T-helper 1 cell treated with Interleukin-12 subunit alpha and Interleukin-12 subunit beta and Interleukin-4 antibody, amounts not matched to agents 30 μg/mL and 1 μg/mL, for 36 hours (primary cell): ENCODE measurements around the gene ADGRB3.

ENCODE experiments used
- H3K27ac Mint-ChIP-seq: one replicate; pipeline ENCODE4 v1.8.0; 2021; ENCODE audit warnings: mild to moderate bottlenecking, mixed read lengths
- H3K27me3 Mint-ChIP-seq: one replicate; pipeline ENCODE4 v1.8.0; 2021; ENCODE audit warnings: low read depth, mixed read lengths
- H3K36me3 Mint-ChIP-seq: one replicate; pipeline ENCODE4 v1.8.0; 2021; ENCODE audit warnings: low read depth, mixed read lengths
- H3K4me1 Mint-ChIP-seq: one replicate; pipeline ENCODE4 v1.8.0; 2021; ENCODE audit warnings: low read depth, mixed read lengths
- H3K4me3 Mint-ChIP-seq: one replicate; pipeline ENCODE4 v1.8.0; 2021; ENCODE audit warnings: mild to moderate bottlenecking, moderate library complexity, mixed read lengths
- H3K9me3 Mint-ChIP-seq: one replicate; pipeline ENCODE4 v1.8.0; 2021; ENCODE audit warnings: mixed read lengths

ADGRB3 gene

DNA sequence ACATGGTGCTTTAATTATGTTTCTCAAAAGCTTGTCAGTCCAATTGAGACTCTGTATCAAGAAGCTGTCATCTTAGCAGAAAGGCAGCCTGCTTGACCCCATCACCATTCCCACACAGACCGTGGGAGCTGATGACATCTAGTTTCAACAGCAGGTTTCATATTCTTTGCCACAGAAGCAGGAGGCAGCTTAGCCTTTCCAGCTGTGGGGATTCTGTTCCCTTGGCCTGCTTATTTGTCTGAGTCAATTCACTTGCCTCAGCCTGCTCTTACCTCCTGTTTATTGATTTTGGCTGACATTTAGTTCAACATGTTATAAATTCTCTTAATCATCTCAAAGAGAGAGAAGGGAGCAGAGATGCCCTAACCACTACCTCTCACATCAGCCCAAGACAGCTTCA lies 527.7 kb downstream of the ADGRB3 start:
- Mint-ChIP-seq H3K27me3 (no peaks in the 10 kb centered on the region), H3K27ac (no peak overlapping the region), H3K4me1 (no peaks in the 10 kb centered on the region), H3K36me3 (no peaks in the 10 kb centered on the region), H3K9me3 (no peaks in the 10 kb centered on the region), H3K4me3 (no peak overlapping the region)

DNA sequence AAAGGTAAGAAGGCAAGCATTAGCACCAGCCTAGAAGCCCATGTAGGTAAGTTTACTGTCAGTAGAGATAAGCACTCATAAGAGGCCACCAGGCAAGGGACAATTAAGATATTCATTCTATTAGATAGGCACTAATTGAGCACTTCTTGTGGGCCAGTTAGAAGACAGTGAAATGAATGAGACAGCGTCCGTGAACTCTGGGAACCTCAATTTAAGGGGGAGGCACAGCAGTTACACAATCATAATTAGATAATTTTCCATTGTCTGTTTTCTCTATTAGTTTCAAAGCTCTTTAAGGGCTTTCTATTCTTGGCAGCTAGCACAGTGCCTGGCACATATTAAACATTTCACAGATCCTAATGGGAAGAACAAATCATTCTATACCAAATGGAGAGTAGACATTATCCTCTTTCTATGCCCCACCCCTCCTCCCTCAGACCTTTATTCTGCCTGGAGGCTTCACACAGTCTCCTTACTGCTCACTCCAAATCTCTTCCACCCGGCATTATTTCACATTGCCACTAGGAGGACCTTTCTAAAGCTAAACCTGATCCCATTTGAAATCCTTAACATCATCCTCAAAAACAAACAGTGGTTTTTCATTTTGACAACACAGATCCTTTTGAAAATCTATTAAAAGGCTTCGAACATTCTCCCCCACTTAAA lies 529.6 kb downstream of the ADGRB3 start:
- Mint-ChIP-seq H3K27me3 (no peaks in the 10 kb centered on the region), H3K9me3 (no peaks in the 10 kb centered on the region), H3K4me1 (no peaks in the 10 kb centered on the region), H3K27ac (no peak overlapping the region), H3K36me3 (no peaks in the 10 kb centered on the region), H3K4me3 (no peak overlapping the region)

DNA sequence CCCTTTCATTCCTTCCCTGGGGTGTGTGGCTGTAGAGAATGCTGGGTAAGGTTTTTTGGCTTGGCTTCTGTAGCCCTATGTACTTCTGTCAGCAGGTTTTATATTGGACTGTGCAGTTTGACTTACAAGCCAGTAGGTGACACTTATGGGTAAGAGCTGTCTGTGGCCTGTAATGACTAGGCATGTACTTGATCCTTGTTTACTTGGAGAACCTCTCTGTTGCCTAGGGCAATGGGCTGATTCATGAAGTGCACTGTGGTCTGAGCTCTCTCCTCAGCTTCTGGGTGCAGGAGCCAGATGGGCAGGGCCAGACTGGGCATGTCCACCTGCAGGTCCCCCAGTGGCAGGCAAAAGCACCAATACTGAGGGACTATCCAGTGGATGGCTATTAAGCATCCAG lies 544.6 kb downstream of the ADGRB3 start:
- Mint-ChIP-seq H3K27me3 (no peaks in the 10 kb centered on the region), H3K9me3 (no peaks in the 10 kb centered on the region), H3K4me1 (no peaks in the 10 kb centered on the region), H3K27ac (no peak overlapping the region), H3K36me3 (no peaks in the 10 kb centered on the region), H3K4me3 (no peak overlapping the region)

DNA sequence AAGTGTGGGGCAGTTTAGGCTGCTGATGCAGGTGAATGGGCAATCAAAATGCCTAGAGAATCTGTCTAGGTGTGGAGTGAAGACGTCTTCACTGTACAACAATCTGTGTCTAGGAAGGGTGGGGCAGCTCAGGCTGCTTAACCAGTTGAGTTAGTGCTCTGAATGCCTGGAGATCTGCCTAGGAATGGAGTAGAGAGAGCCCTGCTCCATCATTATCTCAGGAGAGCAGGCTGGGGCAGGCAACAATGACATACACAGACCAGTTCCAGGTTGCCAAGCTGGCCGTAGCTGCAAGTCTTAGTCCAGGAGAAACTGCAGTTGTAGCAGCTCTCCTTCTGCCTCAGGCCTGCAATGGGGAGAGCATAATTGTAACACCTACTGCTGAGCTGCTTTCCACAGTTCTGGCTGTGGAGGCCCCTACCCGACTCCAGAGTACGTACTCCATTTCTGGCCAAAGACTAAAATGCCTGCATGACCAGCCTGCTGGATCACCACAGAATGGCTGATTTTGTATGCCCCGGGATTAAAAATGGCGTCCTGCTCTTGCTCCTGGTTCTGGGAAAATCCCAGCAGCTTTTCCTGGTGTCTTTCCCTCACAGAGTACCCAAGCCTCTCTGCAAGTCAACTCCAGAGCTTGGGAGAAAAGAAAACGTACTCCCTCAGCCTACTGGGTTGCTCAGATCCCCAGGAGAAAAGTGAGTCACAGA lies 545.4 kb downstream of the ADGRB3 start:
- H3K4me3 Mint-ChIP-seq: no peak overlapping the region
- H3K9me3 Mint-ChIP-seq: no peaks in the 10 kb centered on the region
- no peaks in the 10 kb centered on the region for H3K36me3 Mint-ChIP-seq
- no peaks in the 10 kb centered on the region for H3K4me1 Mint-ChIP-seq
- no peak overlapping the region for H3K27ac Mint-ChIP-seq
- H3K27me3 Mint-ChIP-seq: no peaks in the 10 kb centered on the region

DNA sequence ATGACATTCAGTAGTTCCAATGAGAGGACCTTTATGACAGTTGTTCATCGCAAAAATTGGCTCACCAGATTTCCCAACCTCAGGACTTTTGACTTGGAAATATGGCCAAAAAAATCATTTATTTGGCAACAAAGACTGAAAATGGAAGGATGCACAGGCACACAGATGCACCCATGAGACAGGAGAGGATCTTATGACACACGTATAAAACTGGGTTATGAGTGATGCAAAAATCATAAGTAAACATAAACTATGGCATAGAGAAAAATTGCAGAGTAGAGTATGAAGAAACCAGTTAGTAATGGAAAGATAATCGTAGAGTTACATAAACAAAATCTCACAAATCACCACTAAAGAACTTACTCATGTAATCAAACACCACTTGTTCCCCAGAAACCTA lies 546.9 kb downstream of the ADGRB3 start:
- no peak overlapping the region for H3K27ac Mint-ChIP-seq
- no peak overlapping the region for H3K4me3 Mint-ChIP-seq

DNA sequence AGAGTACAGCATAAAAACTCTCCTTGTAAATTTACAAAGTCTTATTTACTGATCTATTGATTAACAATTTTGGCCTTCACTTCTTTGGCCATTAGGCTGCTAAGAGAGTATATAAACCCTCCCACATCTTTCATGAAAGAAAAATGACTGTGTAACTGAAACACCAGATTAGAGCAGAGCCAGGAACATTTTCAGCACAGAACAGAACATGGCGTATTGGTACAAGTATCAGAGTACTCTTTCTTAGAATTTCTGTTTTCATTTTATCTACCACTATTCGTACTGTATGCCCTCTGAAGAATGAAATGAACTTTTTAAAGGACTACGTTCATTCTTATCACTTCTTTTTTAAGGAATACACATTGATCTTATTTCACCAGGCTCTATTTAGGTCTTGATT lies 550.2 kb downstream of the ADGRB3 start:
- Mint-ChIP-seq H3K36me3 (no peaks in the 10 kb centered on the region), H3K4me1 (no peaks in the 10 kb centered on the region), H3K27ac (no peak overlapping the region), H3K9me3 (no peaks in the 10 kb centered on the region), H3K27me3 (no peaks in the 10 kb centered on the region), H3K4me3 (no peak overlapping the region)

More for the DNA sequence above, 546.9 kb downstream of the ADGRB3 start:
- no peaks in the 10 kb centered on the region for H3K36me3 Mint-ChIP-seq
- no peaks in the 10 kb centered on the region for H3K27me3 Mint-ChIP-seq
- H3K9me3 Mint-ChIP-seq: no peaks in the 10 kb centered on the region
- no peaks in the 10 kb centered on the region for H3K4me1 Mint-ChIP-seq

DNA sequence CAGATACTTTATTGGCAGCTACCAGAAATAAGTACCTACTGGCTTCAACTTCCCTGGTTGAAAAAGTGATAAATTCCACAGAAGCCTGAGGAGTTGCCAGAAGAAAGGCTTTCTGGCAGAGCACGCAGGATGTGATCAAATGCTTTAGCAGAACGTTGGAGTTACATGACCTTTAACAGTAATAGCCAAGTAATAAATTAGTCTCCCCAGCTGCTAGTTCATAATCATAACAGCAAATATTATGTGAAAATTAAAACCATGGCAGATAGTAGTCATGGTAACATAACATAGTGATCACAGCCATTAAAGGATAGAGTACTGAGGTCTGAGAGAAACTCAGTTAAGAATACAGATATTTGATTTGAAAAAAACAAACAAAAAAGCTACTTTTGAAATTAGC lies 567.7 kb downstream of the ADGRB3 start:
- Mint-ChIP-seq H3K36me3 (no peaks in the 10 kb centered on the region), H3K27ac (no peak overlapping the region), H3K27me3 (no peaks in the 10 kb centered on the region), H3K9me3 (no peaks in the 10 kb centered on the region), H3K4me1 (no peaks in the 10 kb centered on the region), H3K4me3 (no peak overlapping the region)

DNA sequence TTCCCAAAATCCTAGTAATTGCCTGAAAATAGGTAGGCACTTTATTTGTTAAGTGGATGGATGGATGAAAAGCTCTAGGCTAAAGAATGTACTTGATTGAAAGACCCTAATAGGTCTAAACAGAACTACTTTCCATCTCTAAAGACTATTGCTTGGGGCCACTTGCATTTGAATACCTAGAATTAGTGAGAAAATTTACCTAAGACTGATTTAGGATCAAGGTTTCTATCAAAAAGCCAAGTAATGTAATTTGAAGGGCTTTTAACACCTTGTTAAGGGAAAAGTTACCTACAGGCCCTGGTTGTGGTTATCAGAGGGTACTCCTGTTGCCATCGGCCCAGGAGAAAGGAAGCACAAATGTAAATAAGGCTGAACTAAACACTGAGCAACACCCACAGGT lies 581.0 kb downstream of the ADGRB3 start:
- no peak overlapping the region for H3K27ac Mint-ChIP-seq
- no peaks in the 10 kb centered on the region for H3K4me1 Mint-ChIP-seq
- no peak overlapping the region for H3K4me3 Mint-ChIP-seq
- H3K27me3 Mint-ChIP-seq: no peaks in the 10 kb centered on the region
- no peaks in the 10 kb centered on the region for H3K36me3 Mint-ChIP-seq
- no peaks in the 10 kb centered on the region for H3K9me3 Mint-ChIP-seq

DNA sequence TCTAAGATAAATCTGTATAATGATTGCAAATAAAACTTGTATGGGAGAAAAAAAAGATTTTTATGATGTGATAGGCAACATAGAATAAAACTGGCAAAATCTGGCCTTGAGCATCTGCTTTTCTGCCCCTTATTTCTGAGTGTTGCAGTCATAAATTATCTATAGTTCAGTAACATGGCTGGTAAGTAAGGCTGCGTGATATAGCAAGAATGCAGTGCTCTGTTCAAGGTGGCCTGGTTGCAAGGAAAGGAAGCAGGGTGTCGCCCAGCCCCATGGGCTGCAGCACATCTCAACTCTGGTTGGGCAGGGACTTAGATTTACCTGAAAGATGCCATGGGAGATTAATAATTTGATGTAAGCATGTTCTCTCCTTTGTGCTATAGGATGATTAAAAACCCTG lies 582.3 kb downstream of the ADGRB3 start:
- Mint-ChIP-seq H3K4me3 (no peak overlapping the region), H3K27ac (no peak overlapping the region), H3K9me3 (no peaks in the 10 kb centered on the region), H3K27me3 (no peaks in the 10 kb centered on the region), H3K4me1 (no peaks in the 10 kb centered on the region), H3K36me3 (no peaks in the 10 kb centered on the region)

DNA sequence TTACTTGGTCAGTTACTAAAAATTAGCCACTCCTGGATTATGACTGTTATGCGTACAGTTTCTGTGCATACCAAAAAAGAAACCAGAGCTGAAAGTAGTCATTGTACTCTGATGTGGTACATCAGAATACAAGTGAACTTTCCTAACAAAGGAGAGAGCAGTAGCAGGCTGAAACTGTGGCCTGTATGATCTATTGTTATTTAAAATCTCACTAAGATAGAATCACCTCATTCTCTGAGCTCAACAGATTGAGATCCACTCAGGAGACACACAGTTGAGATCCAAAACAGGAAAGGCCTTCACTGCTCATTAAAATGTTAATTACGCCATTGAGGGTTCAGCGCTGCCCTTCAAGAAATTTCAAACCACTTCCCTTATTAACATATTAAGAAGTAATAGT lies 585.3 kb downstream of the ADGRB3 start:
- Mint-ChIP-seq H3K27ac (no peak overlapping the region), H3K4me1 (no peaks in the 10 kb centered on the region), H3K9me3 (no peaks in the 10 kb centered on the region), H3K36me3 (no peaks in the 10 kb centered on the region), H3K4me3 (no peak overlapping the region), H3K27me3 (no peaks in the 10 kb centered on the region)

DNA sequence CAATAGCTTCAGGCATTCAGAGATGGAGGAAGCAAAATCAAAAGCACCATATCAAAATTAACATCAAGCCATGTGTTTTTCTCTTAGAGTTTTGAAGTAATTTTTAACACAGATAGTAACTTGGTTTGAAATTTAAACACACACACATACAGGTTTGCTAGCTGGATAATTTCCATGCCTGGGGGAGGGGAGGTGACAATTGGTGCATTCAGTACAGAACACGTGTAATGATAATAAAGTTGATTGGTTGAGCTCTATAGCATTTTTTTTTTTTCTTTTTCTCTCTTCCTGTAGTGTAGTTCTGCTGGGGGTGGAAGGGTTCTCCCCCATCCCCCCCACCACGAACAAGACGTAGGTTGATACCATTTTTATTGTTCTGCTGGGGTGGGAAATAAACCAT lies 596.9 kb downstream of the ADGRB3 start:
- Mint-ChIP-seq H3K27ac (no peak overlapping the region), H3K4me1 (no peaks in the 10 kb centered on the region), H3K36me3 (no peaks in the 10 kb centered on the region), H3K4me3 (no peak overlapping the region), H3K27me3 (no peaks in the 10 kb centered on the region), H3K9me3 (no peaks in the 10 kb centered on the region)

DNA sequence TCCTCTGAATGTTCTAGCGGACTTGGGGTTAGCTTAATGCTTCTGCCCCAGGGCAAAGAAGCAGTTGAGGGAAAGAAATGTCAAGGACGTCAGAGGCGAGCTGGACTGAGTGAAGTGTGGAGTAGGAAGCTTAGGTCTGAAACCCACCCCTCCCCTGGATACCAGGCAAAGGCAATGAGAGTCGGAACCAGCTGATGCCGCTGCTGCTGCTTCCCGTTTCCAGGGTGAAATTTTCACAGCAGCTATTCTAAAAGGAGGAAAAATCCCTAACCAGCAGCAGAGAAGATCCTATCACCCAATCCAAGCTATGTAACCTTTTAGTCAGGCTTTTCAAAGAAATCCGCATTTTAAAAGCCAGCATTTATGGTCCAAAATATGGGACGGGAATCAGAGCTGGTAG lies 597.4 kb downstream of the ADGRB3 start:
- Mint-ChIP-seq H3K27me3 (no peaks in the 10 kb centered on the region), H3K36me3 (no peaks in the 10 kb centered on the region), H3K27ac (no peak overlapping the region), H3K4me3 (no peak overlapping the region), H3K4me1 (no peaks in the 10 kb centered on the region), H3K9me3 (no peaks in the 10 kb centered on the region)

DNA sequence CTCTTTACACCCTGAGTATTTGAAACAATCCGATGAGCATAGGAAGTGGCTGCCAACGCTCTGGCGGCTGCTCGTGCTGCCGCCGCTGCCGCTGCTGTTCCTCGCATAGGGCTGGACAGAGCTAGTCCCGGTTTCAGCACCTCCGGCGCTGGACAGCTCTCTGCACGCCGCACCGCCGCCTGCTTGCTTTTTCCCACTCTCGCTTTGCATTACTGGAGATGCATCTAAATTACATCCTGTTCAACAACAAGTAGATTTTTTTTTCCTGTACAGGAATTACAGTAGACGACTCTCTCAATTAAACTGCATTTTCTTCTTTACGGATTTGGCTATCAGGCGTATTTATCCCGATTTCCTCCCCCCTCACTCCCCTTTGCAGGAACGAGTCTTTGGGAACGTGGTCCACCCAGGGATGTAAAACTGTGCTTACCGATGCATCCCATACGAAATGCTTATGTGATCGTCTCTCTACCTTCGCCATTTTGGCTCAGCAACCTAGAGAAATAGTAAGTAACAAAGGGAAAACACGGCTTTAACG lies 597.9 kb downstream of the ADGRB3 start:
- H3K4me3 Mint-ChIP-seq: no peak overlapping the region
- H3K36me3 Mint-ChIP-seq: no peaks in the 10 kb centered on the region
- H3K9me3 Mint-ChIP-seq: no peaks in the 10 kb centered on the region
- H3K4me1 Mint-ChIP-seq: no peaks in the 10 kb centered on the region
- no peak overlapping the region for H3K27ac Mint-ChIP-seq
- H3K27me3 Mint-ChIP-seq: no peaks in the 10 kb centered on the region

DNA sequence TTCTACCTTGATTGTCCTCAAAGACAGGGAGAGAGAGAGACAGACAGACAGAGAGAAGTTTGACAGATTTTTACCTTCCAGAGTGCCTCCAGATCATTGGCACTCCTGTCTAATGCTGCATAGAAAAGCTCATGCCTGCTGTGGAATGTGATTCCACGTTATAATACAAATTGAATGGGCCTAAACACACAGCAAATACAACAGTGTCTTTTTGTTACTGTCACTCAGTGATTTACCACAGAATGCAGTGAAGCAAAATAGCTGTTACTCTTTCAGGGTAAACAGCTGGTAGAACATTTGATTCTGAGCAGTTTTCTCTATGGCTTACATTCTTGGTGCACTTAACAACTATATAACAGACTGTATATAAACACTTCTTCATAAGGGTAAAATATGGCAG lies 603.0 kb downstream of the ADGRB3 start:
- no peaks in the 10 kb centered on the region for H3K9me3 Mint-ChIP-seq
- H3K4me1 Mint-ChIP-seq: no peaks in the 10 kb centered on the region
- H3K27ac Mint-ChIP-seq: no peak overlapping the region
- H3K27me3 Mint-ChIP-seq: no peaks in the 10 kb centered on the region
- no peaks in the 10 kb centered on the region for H3K36me3 Mint-ChIP-seq
- no peak overlapping the region for H3K4me3 Mint-ChIP-seq

DNA sequence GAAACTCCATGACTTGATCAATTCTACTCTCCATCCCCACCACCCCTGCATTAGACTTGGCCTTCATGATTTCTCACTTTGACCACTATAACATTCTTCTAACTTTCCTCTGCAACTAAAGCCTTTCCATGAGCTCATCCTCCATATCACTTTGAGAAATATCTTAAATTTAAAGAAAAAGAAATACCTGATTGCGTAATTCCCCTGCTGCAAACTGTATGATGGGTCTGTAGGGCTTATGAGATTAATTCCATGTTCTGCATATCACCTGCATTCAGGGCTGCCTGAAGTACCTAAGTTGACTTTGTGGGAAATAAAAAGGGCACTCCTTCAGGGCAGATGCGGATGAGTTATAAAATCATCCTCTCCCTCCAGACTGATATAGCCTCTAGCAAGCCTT lies 611.9 kb downstream of the ADGRB3 start:
- H3K27ac Mint-ChIP-seq: no peak overlapping the region
- no peaks in the 10 kb centered on the region for H3K4me1 Mint-ChIP-seq
- H3K9me3 Mint-ChIP-seq: no peaks in the 10 kb centered on the region
- no peak overlapping the region for H3K4me3 Mint-ChIP-seq
- H3K27me3 Mint-ChIP-seq: no peaks in the 10 kb centered on the region
- H3K36me3 Mint-ChIP-seq: no peaks in the 10 kb centered on the region
